A673 (cell line): ENCODE data around the gene CDC42SE2. TPM values are rescaled to one million over a fixed set of nuclear protein-coding genes. Genes with fewer than 3 reads are reported as not detected.

ENCODE experiments used
- BruUV-seq: library from RNA; stranded (reverse); fragments of 400-500 nt; replicated peaks from 2 replicates; lab custom pipeline; 2021; lab: Mats Ljungman, UMichigan
- CTCF ChIA-PET: fragments of 300-600 bp; sonication (Branson Sonifier 250); formaldehyde crosslinking; loops from one replicate; lab custom pipeline; 2022; ENCODE audit warnings: antibody characterized with exemption; lab: Charles Lee
- POLR2A ChIA-PET: fragments of 300-600 bp; sonication (Branson Sonifier 250); formaldehyde crosslinking; loops from one replicate; lab custom pipeline; 2022; ENCODE audit warnings: antibody characterized with exemption; ENCODE audit not compliant: low non-redundant PET; lab: Charles Lee
- DNase-seq: peaks from one replicate; pipeline ENCODE4 v3.0.0-alpha.2; 2015; ENCODE audit warnings: low spot score
- H3K27ac ChIP-seq: fragments of 200-600 bp; sonication (generic); 2 replicates; pipeline ENCODE4 v1.5.1; 2016; ENCODE audit warnings: mixed run types, low read depth, mild to moderate bottlenecking, mixed read lengths, antibody characterized with exemption, low read length; ENCODE audit not compliant: poor library complexity, severe bottlenecking
- H3K27me3 ChIP-seq: fragments of 200-600 bp; sonication (generic); replicated peaks from 2 replicates; pipeline ENCODE4 v1.6.1; 2017; ENCODE audit warnings: mixed run types, low read depth, mild to moderate bottlenecking, mixed read lengths, antibody characterized with exemption, low read length; ENCODE audit not compliant: insufficient read depth, poor library complexity
- H3K36me3 ChIP-seq: fragments of 200-600 bp; sonication (generic); 2 replicates; pipeline ENCODE4 v1.6.1; 2016; ENCODE audit warnings: mixed run types, mild to moderate bottlenecking, mixed read lengths, antibody characterized with exemption, low read length; ENCODE audit not compliant: insufficient read depth, poor library complexity, severe bottlenecking
- H3K4me1 ChIP-seq: fragments of 200-600 bp; sonication (generic); 2 replicates; pipeline ENCODE4 v1.6.1; 2017; ENCODE audit warnings: mixed run types, mild to moderate bottlenecking, mixed read lengths, antibody characterized with exemption, low read length; ENCODE audit not compliant: insufficient read depth, poor library complexity, severe bottlenecking
- H3K4me3 ChIP-seq: fragments of 200-600 bp; sonication (generic); 2 replicates; pipeline ENCODE4 v1.5.1; 2016; ENCODE audit warnings: low read depth, mixed run types, mild to moderate bottlenecking, mixed read lengths, low read length; ENCODE audit not compliant: poor library complexity, severe bottlenecking
- H3K9me3 ChIP-seq: fragments of 200-600 bp; sonication (generic); 2 replicates; pipeline ENCODE4 v1.6.1; 2016; ENCODE audit warnings: mixed run types, low read depth, mild to moderate bottlenecking, mixed read lengths, antibody characterized with exemption, low read length; ENCODE audit not compliant: poor library complexity, severe bottlenecking
- EZH2 ChIP-seq: fragments of 200-600 bp; sonication (generic); IDR thresholded peaks from 2 replicates; pipeline ENCODE4 v1.6.1; 2017; ENCODE audit warnings: borderline replicate concordance, low read depth, mild to moderate bottlenecking, mixed read lengths, antibody characterized with exemption, low read length; ENCODE audit not compliant: poor library complexity, severe bottlenecking
- intact Hi-C: fragments of 100-400 bp; cut with micrococcal nuclease; formaldehyde crosslinking; loops from one replicate; pipeline ENCODE4 v1.10.0; 2022; ENCODE audit not compliant: unreplicated experiment
- total RNA-seq: library from RNA; stranded (reverse); gene quantifications from 2 replicates; pipeline ENCODE4 v1.2.3, GENCODE V29; 2021
- TF ChIP-seq, protein P1 (sequence below): fragments of 300-800, 200-600 bp; sonication (generic); conservative IDR thresholded peaks from 2 replicates; pipeline ENCODE4 v1.5.1; 2017; ENCODE audit warnings: low read depth, mild to moderate bottlenecking, antibody characterized with exemption, low read length, moderate library complexity, mixed read lengths

The CDC42SE2 gene
- total RNA-seq, 1 experiment from 2014 or later, result 25.5 TPM

DNA sequence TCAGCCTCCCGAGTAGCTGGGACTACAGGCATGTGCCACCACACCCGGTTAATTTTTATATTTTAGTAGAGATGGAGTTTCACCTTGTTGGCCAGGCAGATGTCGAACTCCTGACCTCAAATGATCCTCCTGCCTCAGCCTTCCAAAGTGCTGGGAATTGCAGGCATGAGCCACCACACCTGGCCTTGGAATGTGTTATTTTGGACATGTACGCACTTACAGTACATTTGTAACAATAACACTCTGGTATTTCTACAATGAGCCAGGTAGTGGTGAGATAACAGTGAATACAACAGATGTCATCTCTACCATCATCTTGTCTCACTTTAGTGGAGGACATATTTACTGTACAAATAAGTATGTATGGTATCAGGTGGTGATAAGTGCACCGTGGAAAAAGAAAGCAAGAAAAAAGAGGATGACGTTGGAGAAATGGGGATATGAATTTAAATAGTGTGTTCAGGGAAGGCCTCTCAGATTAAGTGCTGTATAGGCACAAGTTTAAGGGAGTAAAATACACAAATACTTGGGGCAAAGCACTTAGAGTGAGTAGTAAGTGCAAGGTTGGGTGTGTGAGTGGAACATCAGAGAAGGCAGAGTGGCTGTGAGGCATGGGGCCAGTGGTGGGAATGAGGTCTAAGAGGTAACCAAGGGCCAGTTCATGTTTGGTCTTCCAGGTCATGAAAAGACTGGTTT is 100.1 kb downstream of the CDC42SE2 start:
- CTCF ChIA-PET, result no interaction called here
- H3K4me1 ChIP-seq, result no peaks in the 10 kb centered on the region

DNA sequence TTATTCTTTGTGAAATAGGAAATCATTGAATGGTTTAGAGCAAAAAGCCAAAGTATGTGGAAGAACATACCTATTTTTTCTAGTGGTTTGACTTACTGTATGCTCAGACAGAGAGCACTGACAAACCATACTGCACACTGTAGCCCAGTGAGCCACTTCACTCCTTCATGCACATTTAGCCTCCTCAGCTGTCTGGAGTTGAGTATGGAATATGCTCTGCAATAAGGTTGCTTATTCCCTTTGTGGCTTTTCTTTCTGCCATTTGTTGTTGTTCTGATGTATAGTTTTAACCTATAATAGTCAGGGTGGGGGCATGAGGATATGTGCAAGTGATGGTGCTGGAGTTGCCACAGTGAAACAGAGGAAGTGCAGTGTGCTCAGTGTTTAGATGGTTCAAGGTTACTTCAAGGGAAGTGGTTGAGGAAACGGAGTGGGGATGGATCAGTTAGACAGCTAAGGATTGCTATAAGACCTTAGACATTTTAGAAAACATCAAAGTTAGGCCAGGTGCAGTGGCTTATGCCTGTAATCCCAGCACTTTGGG is 100.7 kb downstream of the CDC42SE2 start:
- no peaks in the 10 kb centered on the region for H3K9me3 ChIP-seq
- TF ChIP-seq EZH2, result no peak
- TF ChIP-seq, protein P1, sequence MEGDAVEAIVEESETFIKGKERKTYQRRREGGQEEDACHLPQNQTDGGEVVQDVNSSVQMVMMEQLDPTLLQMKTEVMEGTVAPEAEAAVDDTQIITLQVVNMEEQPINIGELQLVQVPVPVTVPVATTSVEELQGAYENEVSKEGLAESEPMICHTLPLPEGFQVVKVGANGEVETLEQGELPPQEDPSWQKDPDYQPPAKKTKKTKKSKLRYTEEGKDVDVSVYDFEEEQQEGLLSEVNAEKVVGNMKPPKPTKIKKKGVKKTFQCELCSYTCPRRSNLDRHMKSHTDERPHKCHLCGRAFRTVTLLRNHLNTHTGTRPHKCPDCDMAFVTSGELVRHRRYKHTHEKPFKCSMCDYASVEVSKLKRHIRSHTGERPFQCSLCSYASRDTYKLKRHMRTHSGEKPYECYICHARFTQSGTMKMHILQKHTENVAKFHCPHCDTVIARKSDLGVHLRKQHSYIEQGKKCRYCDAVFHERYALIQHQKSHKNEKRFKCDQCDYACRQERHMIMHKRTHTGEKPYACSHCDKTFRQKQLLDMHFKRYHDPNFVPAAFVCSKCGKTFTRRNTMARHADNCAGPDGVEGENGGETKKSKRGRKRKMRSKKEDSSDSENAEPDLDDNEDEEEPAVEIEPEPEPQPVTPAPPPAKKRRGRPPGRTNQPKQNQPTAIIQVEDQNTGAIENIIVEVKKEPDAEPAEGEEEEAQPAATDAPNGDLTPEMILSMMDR, result no peak
- ChIA-PET CTCF (no interaction called here), POLR2A (no interaction called here)
- no peaks in the 10 kb centered on the region for H3K4me1 ChIP-seq
- no peak overlapping the region for H3K27ac ChIP-seq
- DNase-seq, result no peak
- BruUV-seq, result no TSS peak
- no peak overlapping the region for H3K4me3 ChIP-seq
- intact Hi-C loops, result no loop called here
- H3K27me3 ChIP-seq, result no peaks in the 10 kb centered on the region
- H3K36me3 ChIP-seq, result no peaks in the 10 kb centered on the region

More for the DNA sequence above, 100.1 kb downstream of the CDC42SE2 start:
- Histone ChIP-seq H3K27ac (no peak overlapping the region), H3K36me3 (no peaks in the 10 kb centered on the region), H3K27me3 (no peaks in the 10 kb centered on the region), H3K4me3 (no peak overlapping the region), H3K9me3 (no peaks in the 10 kb centered on the region)
- TF ChIP-seq, protein P1, result no peak
- no peak for TF ChIP-seq EZH2
- intact Hi-C loops, result no loop called here
- BruUV-seq, result no TSS peak
- POLR2A ChIA-PET, result no interaction called here
- DNase-seq, result no peak

DNA sequence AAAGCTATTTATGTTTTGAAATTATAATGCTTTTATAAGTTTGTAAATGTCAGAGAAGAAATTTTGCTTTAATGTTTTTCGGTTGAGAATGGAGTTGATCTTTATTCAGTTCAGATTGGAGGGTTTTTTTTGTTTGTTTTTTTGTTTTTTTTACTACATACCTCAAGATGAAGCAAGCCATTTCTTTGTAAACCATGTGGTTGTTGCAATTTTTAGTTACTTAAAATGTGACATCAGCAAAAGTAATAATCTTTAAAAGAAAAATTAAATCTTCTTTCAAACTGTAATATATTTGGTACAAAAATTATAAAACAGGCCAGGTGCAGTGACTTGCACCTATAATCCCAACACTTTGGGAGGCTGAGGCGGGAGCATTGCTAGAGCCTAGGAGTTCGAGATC is 102.6 kb downstream of the CDC42SE2 start:
- Histone ChIP-seq H3K36me3 (no peaks in the 10 kb centered on the region), H3K4me3 (no peak overlapping the region), H3K9me3 (no peaks in the 10 kb centered on the region), H3K27ac (no peak overlapping the region), H3K4me1 (no peaks in the 10 kb centered on the region), H3K27me3 (no peaks in the 10 kb centered on the region)
- BruUV-seq, result no TSS peak
- TF ChIP-seq EZH2, result no peak
- TF ChIP-seq, protein P1, result no peak
- intact Hi-C loops, result no loop called here
- ChIA-PET CTCF (no interaction called here), POLR2A (no interaction called here)
- no peak for DNase-seq
